HL-60 (cell line): ENCODE measurements around the gene SLIT1.

Experiments used
- CTCF ChIP-seq: IDR thresholded peaks from one replicate; pipeline ENCODE4 v1.5.1; 2011; ENCODE audit warnings: low read length, control low read depth, inconsistent platforms; ENCODE audit not compliant: insufficient read depth
- POLR2AphosphoS5 ChIP-seq: IDR thresholded peaks from 2 replicates; pipeline ENCODE4 v1.6.1; 2012; ENCODE audit warnings: low read depth
- REST ChIP-seq: IDR thresholded peaks from 2 replicates; pipeline ENCODE4 v1.6.1; 2012; ENCODE audit warnings: low read depth; ENCODE audit not compliant: insufficient replicate concordance

GRCh38 chr10:97058521-97058920 lies 127.2 kb downstream of the SLIT1 start:
- TF ChIP-seq CTCF, result no peak
- TF ChIP-seq POLR2AphosphoS5, result no peak
- TF ChIP-seq REST, result no peak
